ENCODE results near the gene CNTN5. TPM values are rescaled to one million over a fixed set of nuclear protein-coding genes. Genes with fewer than 3 reads are reported as not detected.

Gene CNTN5
- total and polyA plus RNA-seq, 10 of the 15 experiments (the other 5 are each of a cell fraction or from before 2014, with no cell fraction given): 0.01 TPM; not detected in 9

DNA sequence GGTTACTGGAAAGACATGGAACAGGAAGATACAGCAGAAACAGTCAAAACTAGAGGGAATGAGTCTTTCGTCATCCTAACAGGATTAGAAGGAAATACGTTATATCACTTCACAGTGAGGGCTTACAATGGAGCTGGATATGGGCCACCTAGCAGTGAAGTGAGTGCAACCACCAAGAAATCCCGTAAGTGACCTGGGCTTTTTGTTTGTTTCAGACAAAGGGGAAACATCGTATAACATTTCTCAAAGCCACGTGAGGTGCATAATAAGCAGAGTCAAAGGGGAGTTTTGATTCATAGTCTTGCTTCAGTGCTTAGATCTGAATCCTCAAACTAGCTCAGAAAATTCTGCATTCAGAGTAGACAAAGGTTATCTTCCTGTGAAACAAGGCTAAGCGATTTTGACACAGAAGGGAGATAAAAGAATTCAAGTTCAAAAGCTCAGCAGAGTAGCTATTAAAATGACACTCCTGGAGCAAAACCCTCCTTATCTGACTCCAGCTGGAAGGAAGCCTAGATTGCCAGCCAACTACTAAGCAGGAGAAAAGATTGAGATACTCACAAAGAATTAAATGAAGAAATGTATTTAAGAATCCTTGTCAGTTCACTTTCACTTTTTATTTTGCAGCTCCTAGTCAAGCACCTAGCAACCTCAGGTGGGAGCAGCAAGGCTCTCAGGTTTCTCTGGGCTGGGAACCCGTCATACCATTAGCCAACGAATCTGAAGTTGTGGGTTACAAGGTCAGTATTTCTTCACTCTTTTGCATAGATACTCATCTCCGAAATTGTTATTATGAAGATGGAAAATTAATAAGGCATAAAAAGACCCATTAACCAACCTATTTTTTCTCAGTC lies 1319.9 kb downstream of the CNTN5 start:
- no peak overlapping the region for H2AFZ ChIP-seq (ENCODE audit: control insufficient read depth, low read depth, low read length)
- DNase-seq (ENCODE audit: low read depth, low spot score): no peak
- ChIA-PET POLR2A (no interaction called here), RAD21 (ENCODE audit: unreplicated experiment) (no interaction called here), CTCF (no interaction called here), SMC1A (ENCODE audit: uncharacterized antibody, unreplicated experiment) (no interaction called here)
- TF ChIP-seq STAT1 (conservative IDR thresholded peaks at IDR 0.05) (no peak), FOS (IDR thresholded peaks at IDR 0.05; ENCODE audit: borderline replicate concordance, extremely low read depth, insufficient read length) (no peak), POLR2AphosphoS5 (IDR thresholded peaks at IDR 0.05; ENCODE audit: low read length) (no peak), HDGF (IDR thresholded peaks at IDR 0.05) (no peak), RUNX3 (IDR thresholded peaks at IDR 0.05; ENCODE audit: low read length) (no peak), NFXL1 (IDR thresholded peaks at IDR 0.05; ENCODE audit: borderline replicate concordance) (no peak), SUPT20H (IDR thresholded peaks at IDR 0.05; ENCODE audit: borderline replicate concordance, control insufficient read depth, low read depth, low read length) (no peak), WRNIP1 (IDR thresholded peaks at IDR 0.05; ENCODE audit: borderline replicate concordance, low read depth, low read length) (no peak), SPI1 (IDR thresholded peaks at IDR 0.05; ENCODE audit: borderline replicate concordance, insufficient read depth, low read depth, low read length) (no peak), TCF3 (IDR thresholded peaks at IDR 0.05; ENCODE audit: borderline replicate concordance, insufficient read depth, low read depth, low read length) (no peak), ETV6 (conservative IDR thresholded peaks at IDR 0.05 in 1 of 2, IDR thresholded peaks at IDR 0.05 in 1 of 2; ENCODE audit: borderline replicate concordance in 1 of 2, low read depth in 1 of 2) (no peak), GATAD2B (conservative IDR thresholded peaks at IDR 0.05; ENCODE audit: low read depth) (no peak), ZNF217 (IDR thresholded peaks at IDR 0.05) (no peak), YY1 (IDR thresholded peaks at IDR 0.05; ENCODE audit: low read depth, low read length) (no peak)
- TF ChIP-seq, protein P1, sequence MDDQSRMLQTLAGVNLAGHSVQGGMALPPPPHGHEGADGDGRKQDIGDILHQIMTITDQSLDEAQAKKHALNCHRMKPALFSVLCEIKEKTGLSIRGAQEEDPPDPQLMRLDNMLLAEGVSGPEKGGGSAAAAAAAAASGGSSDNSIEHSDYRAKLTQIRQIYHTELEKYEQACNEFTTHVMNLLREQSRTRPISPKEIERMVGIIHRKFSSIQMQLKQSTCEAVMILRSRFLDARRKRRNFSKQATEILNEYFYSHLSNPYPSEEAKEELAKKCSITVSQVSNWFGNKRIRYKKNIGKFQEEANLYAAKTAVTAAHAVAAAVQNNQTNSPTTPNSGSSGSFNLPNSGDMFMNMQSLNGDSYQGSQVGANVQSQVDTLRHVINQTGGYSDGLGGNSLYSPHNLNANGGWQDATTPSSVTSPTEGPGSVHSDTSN (IDR thresholded peaks at IDR 0.05; ENCODE audit: insufficient replicate concordance, low read depth, low read length): no peak
- H3K4me1 ChIP-seq (ENCODE audit: control insufficient read depth, insufficient read depth, low read length): no peaks in the 10 kb centered on the region
- H3K36me3 ChIP-seq (ENCODE audit: control insufficient read depth in 2 of 2, insufficient read depth in 2 of 2, low read length in 1 of 2): no peaks in the 10 kb centered on the region
- no peak for ATAC-seq
- H3K79me2 ChIP-seq (ENCODE audit: control insufficient read depth, insufficient read depth, low read length): no peaks in the 10 kb centered on the region
- no peak for FAIRE-seq
- no peaks in the 10 kb centered on the region for H3K27me3 ChIP-seq (replicated peaks in 1 of 2; ENCODE audit: control insufficient read depth in 2 of 2, insufficient read depth in 2 of 2, low read length in 1 of 2)
- 24% methylated on average over 9 of the region's 9 CpGs for WGBS (ENCODE audit: insufficient coverage, insufficient replicate concordance, low lambda C conversion rate, missing lambda C conversion rate)
- no peak overlapping the region for H3K27ac ChIP-seq (ENCODE audit: control insufficient read depth, insufficient read depth)
- in situ Hi-C loops (cut with MboI) (no loop called here), intact Hi-C loops (cut with micrococcal nuclease; ENCODE audit: unreplicated experiment) (no loop called here)
- no peaks in the 10 kb centered on the region for H3K9me3 ChIP-seq (replicated peaks; ENCODE audit: control insufficient read depth, insufficient read depth, low read length)
- no peak overlapping the region for H3K9ac ChIP-seq (ENCODE audit: control insufficient read depth, insufficient read depth, low read length)
- H4K20me1 ChIP-seq (ENCODE audit: control insufficient read depth, insufficient read depth): no peaks in the 10 kb centered on the region
- no peak overlapping the region for H3K4me3 ChIP-seq
- no TSS peak for BruUV-seq (replicated peaks)
- no peak overlapping the region for H3K4me2 ChIP-seq (ENCODE audit: control insufficient read depth, insufficient read depth)
